PFSK-1 (cell line): ENCODE measurements around the gene LYRM2.

ENCODE experiments used
- FOXP2 ChIP-seq: optimal IDR thresholded peaks from 2 replicates; pipeline ENCODE3; 2011; ENCODE audit warnings: borderline replicate concordance, control low read depth, inconsistent platforms; ENCODE audit not compliant: insufficient read depth; ENCODE audit errors: extremely low read length, extremely low read depth
- POLR2AphosphoS5 ChIP-seq: IDR thresholded peaks from 2 replicates; pipeline ENCODE4 v1.6.1; 2012; ENCODE audit warnings: low read depth, mild to moderate bottlenecking, control low read depth, low read length, moderate library complexity
- SIN3A ChIP-seq: IDR thresholded peaks from 2 replicates; pipeline ENCODE4 v1.6.1; 2012; ENCODE audit warnings: mild to moderate bottlenecking, low read length, moderate library complexity, borderline replicate concordance; ENCODE audit not compliant: insufficient read depth
- TAF1 ChIP-seq: IDR thresholded peaks from 2 replicates; pipeline ENCODE4 v1.6.1; 2012; ENCODE audit warnings: low read length, control low read depth, borderline replicate concordance; ENCODE audit not compliant: insufficient read depth
- TF ChIP-seq, protein P1 (sequence below), 2 experiments: IDR thresholded peaks; 2 replicates each; pipeline versions ENCODE4 v1.6.1 to v1.8.0; 2011 to 2012; ENCODE audit warnings: low read depth in 2 of 2, low read length in 2 of 2, control low read depth in 1 of 2, inconsistent platforms in 1 of 2, mild to moderate bottlenecking in 1 of 2, moderate library complexity in 1 of 2; ENCODE audit not compliant: insufficient read depth in 1 of 2

GRCh38 chr6:89612121-89612520 lies 26.4 kb downstream of the LYRM2 start:
- TF ChIP-seq POLR2AphosphoS5 (no peak), SIN3A (no peak), TAF1 (no peak), FOXP2 (no peak)
- TF ChIP-seq, protein P1, sequence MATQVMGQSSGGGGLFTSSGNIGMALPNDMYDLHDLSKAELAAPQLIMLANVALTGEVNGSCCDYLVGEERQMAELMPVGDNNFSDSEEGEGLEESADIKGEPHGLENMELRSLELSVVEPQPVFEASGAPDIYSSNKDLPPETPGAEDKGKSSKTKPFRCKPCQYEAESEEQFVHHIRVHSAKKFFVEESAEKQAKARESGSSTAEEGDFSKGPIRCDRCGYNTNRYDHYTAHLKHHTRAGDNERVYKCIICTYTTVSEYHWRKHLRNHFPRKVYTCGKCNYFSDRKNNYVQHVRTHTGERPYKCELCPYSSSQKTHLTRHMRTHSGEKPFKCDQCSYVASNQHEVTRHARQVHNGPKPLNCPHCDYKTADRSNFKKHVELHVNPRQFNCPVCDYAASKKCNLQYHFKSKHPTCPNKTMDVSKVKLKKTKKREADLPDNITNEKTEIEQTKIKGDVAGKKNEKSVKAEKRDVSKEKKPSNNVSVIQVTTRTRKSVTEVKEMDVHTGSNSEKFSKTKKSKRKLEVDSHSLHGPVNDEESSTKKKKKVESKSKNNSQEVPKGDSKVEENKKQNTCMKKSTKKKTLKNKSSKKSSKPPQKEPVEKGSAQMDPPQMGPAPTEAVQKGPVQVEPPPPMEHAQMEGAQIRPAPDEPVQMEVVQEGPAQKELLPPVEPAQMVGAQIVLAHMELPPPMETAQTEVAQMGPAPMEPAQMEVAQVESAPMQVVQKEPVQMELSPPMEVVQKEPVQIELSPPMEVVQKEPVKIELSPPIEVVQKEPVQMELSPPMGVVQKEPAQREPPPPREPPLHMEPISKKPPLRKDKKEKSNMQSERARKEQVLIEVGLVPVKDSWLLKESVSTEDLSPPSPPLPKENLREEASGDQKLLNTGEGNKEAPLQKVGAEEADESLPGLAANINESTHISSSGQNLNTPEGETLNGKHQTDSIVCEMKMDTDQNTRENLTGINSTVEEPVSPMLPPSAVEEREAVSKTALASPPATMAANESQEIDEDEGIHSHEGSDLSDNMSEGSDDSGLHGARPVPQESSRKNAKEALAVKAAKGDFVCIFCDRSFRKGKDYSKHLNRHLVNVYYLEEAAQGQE (IDR thresholded peaks at IDR 0.05; ENCODE audit: insufficient read depth in 1 of 2, low read depth in 2 of 2, low read length in 2 of 2), result no peak
